Fibroblast of skin of scalp (primary cell): ENCODE measurements around the gene UFC1.

Experiments used
- DNase-seq: peaks from one replicate; pipeline ENCODE4 v3.0.0-alpha.2; 2013

Gene UFC1

GRCh38 chr1:161172349-161172748 is 18.6 kb downstream of the UFC1 start:
- no peak for DNase-seq

- peak; percentile 97 for DNase-seq
These were observed 19.1 kb downstream of the UFC1 start for GRCh38 chr1:161172776-161173376.

GRCh38 chr1:161173711-161174110 is 19.9 kb downstream of the UFC1 start:
- no peak for DNase-seq

GRCh38 chr1:161174911-161175310 is 21.1 kb downstream of the UFC1 start:
- no peak for DNase-seq

GRCh38 chr1:161175771-161176453 is 22.1 kb downstream of the UFC1 start:
- DNase-seq, result no peak

- no peak for DNase-seq
These were observed 22.8 kb downstream of the UFC1 start for GRCh38 chr1:161176468-161177111.

- peak; percentile 77 for DNase-seq
These were observed 23.5 kb downstream of the UFC1 start, which contains the start of gene B4GALT3 for GRCh38 chr1:161177112-161177935. Gene B4GALT3, minus strand, starts transcription at chr1:161177507. Its CDS starts 1,447 bp downstream, at chr1:161176060.

GRCh38 chr1:161177936-161178244 is 24.1 kb downstream of the UFC1 start:
- DNase-seq, result no peak

- no peak for DNase-seq
These were observed 25.9 kb downstream of the UFC1 start for GRCh38 chr1:161179698-161180097.

GRCh38 chr1:161180639-161181038 is 26.9 kb downstream of the UFC1 start:
- peak; percentile 34 for DNase-seq

GRCh38 chr1:161182214-161182613 is 28.4 kb downstream of the UFC1 start:
- DNase-seq, result peak; percentile 56

- peak; percentile 80 for DNase-seq
These were observed 31.5 kb downstream of the UFC1 start for GRCh38 chr1:161185282-161185682.

GRCh38 chr1:161185732-161186311 is 32.0 kb downstream of the UFC1 start:
- DNase-seq, result no peak

- no peak for DNase-seq
These were observed 33.5 kb downstream of the UFC1 start for GRCh38 chr1:161187311-161187710.

- no peak for DNase-seq
These were observed 34.6 kb downstream of the UFC1 start for GRCh38 chr1:161188381-161188780.

- DNase-seq, result no peak
These were observed 35.3 kb downstream of the UFC1 start for GRCh38 chr1:161189036-161189435.

- DNase-seq, result no peak
These were observed 37.3 kb downstream of the UFC1 start for GRCh38 chr1:161190962-161191521.

- no peak for DNase-seq
These were observed 38.2 kb downstream of the UFC1 start for GRCh38 chr1:161191971-161192370.

- DNase-seq, result peak; percentile 75
These were observed 39.0 kb downstream of the UFC1 start for GRCh38 chr1:161192476-161193465.

GRCh38 chr1:161193561-161194235 is 39.9 kb downstream of the UFC1 start:
- no peak for DNase-seq

GRCh38 chr1:161195171-161195570 is 41.4 kb downstream of the UFC1 start:
- no peak for DNase-seq
